RCC 7860 (cell line): Measurements from ENCODE around the gene MRPL10.

Experiments
- DNase-seq: peaks from one replicate; pipeline ENCODE4 v3.0.0-alpha.2; 2015; ENCODE audit warnings: low spot score
- FAIRE-seq: peaks from 2 replicates; lab custom pipeline; 2012; peaks lifted over from hg19 to GRCh38; lab: Jason Lieb, UNC

The MRPL10 gene

DNA sequence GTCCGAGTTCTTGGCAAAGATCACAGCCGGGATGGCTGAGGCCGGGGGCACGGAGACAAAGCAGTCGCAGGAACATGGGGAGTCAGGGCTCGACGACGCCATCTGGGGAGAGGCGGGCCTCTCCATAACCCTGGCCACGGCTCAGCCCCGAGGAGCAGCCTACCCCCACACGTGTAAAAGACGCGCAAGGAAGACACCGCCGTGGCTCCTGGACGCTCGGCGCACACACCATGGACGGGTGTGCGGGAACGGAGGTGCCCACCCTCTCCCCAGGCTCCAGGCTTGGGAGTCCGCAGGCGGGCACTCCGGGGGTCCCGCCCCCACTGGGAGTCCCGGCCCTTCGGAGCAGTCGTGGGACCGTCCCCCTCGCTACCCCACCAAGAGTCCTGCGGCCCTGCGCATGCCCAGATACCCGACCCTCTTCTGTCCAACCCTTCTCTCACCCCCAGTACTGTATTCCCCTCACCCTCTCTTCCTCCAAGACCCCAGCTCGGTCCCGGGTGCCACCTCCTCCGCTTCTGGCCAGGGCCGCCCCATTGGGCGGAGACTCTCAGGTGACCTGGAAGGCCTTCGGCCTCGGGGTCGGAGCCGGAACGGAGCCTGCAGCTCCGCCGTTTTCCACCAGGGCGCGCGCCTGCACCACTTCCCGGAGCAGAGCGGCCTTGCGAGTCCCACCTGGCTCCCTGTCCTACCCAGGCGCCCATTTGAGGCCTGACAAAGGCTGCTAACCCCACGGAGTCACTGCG lies 9.6 kb upstream of the MRPL10 start, which contains the start of gene SCRN2:
SCRN2 (minus strand) TSS at position 532 of the 746 bp plus-strand sequence; CDS start at position 102, 430 bp downstream.
- FAIRE-seq (peak; percentile 52), DNase-seq (peak; percentile 75)

DNA sequence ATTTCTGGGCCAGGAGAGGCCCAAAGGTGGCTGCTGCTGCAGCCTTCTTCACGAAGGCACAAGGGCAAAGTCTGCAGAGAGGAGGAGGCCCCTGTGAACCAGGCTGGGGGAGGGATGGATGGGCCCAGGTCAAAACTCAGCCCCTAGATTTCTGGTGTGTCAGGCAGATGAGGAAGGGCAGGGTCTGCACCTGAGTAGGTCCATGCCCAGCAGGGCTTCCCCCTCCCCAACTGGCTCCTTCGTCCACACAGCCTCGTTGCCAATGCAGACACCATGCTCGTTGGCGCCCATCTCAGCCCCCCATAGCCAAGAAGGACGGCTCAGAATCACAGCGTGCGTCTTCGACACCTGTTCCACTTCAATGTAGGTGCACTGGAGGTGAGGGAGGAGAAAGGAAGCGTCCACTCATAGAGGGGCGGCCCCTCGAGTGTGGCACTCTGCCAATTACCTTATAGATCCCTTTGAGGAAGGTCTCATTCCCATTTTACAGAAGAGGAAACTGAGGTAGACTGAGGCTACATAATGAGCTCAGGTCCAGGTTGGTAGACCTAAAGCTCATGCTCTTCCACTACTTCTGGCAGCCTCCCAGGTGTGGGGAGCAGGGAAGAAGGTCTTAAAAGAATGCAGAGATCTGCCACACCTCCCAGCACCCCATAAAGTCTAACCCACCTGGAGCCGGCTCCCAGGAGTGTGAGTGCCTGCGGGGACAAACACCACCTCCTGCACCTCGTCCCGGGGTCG lies 8.8 kb upstream of the MRPL10 start:
- FAIRE-seq, result no peak
- no peak for DNase-seq

DNA sequence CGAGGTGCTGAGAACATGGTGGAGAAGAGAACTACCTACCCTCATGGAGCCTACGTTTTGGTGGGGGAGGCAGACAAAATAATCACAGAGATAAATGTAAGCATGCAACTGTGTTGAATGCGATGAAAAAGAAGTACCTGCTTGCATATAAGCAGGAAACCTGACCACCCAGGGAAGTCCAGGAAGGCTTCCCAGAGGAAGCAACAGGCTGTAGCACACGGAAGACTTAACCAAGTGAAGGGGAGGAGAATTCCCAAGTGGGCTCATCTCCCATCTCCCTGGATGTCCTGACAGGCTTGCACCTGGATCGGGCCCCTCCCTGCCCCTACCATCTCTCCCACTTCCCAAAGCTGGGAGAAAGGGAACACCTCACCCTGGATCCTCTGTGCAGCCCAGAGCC lies 7.7 kb upstream of the MRPL10 start:
- FAIRE-seq (no peak), DNase-seq (no peak)

DNA sequence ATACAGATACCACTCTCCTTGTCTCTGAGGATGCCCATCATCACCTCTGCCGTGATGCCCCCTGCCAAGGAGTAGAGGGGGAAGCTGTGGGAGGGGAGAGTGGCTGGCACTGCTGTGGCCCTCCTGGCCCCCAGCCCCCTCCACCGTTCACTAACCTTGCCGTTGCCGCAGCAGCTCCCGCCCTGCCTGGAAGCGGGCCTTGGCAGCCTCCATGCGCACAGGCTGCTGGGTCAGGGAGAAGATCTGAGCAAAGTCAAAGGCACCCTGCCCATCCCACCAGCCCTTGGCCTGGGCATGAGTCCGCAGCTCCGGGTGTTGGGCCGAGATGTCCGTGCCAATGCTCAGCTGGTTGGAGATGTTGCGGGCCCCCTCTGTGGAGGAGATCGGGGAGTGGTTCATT lies 7.3 kb upstream of the MRPL10 start:
- DNase-seq (no peak), FAIRE-seq (no peak)

DNA sequence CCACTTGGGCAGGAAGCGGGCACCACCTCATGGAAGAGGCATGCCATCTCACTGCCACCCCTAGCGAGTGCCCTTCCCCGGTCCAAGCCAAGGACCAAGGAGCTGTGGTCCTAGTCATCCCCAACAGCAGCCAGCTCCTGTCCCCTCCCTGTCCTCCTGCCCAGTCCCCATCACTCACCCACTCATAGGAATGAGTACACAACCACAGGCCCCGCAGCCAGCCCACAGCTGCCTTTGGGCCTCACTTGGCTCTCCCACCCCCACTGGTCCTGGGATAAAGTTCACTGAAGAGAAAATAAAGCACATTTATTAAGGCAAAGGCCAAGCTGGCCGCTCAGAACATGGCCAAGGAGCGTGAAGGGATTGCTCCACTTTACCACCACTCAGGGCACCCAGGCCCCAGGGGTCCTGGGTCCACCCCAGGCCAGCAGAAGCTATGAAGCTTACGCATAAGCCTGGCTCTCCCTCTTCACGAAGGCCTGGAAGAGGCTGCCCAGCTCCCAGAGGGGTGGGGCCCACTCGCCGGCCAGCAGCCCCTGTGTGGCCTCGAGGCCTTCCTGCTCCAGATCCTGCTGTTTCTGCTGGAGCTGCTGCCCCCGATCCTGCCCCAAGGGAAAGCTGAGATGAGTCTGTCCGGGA lies 6.2 kb upstream of the MRPL10 start:
- DNase-seq, result peak; percentile 93
- peak; percentile 80 for FAIRE-seq

DNA sequence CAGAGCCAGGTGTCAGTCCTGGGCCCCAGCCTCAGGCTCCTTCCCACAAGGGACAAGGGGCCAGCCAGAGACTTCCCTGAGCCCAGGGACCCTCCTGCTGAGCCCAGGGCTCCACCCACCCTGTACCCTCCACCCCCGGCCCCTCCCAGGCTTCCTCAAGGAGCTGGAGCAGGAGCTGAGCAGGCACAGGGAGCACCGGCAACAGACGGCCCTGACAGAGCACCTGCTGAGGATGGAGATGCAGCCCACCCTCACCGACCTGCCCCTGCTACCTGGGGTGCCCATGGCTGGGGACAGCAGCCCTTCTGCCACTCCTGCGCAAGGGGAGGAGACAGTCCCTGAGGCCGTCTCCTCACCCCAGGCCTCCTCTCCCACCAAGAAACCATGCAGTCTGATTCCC lies 5.3 kb upstream of the MRPL10 start:
- FAIRE-seq, result no peak

DNA sequence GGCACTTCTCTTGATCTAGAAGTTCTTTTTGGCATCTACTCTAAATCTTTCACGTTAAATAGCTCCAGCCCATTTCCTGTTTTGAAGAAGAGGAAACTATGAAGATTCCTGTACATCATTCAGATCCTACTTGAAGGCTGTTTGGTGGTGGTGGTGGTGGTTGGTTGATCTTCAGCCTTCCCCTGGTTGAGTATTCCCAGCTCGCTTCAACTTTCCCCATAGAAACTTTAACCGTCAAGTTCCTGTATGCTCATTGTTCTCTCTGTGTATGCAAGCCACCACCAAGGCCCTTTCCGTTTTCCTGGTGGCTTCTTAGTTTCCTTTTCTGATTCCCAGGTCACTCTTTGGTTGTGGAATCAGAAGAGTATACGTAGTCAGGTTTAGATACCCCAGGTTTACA lies 3.4 kb upstream of the MRPL10 start:
- no peak for DNase-seq
- FAIRE-seq, result no peak

More for the DNA sequence above, 5.3 kb upstream of the MRPL10 start:
- DNase-seq, result no peak

DNA sequence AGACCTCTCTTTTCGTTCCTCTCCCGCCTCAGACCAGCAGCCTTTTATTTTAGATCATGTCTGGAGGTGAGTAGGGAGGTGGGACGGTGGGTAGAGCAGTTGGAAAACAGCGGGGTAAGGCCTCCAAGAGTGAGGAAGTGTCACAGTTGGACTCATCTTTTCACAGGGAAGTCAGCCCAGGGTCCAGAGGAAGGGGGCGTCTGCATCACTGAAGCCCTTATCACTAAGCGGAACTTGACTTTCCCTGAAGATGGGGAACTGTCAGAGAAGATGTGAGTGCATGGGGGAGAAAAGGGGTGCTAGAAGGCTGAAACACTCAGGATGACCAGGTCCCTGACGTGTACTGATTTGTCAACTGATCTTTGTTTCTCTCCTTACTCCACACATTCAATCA lies 590 bp upstream of the MRPL10 start:
- FAIRE-seq (no peak), DNase-seq (no peak)

DNA sequence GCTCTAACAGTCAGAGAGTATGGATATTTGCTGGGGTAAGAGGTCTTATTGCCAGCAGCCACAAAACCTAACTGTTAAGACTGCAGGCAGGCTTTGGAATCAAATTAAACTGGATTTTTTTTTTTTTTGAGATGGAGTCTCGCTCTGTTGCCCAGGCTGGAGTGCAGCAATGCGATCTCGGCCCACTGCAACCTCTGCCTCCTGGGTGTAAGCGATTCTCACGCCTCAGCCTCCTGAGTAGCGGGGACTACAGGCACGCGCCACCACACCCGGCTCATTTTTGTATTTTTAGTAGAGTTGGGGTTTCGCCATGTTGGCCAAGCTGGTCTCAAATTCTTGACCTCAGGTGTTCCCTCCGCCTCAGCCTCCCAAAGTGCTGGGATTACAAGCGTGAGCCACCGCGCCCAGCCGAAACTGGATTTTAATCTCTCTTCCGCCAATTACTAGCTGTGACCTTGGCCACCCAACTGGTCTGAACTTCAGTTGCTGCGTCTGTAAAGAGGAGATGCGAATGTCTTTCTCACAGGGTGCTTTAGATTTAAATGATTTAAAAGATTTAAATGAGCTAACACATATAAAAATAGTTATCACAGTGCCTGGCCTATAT lies 842 bp downstream of the MRPL10 start:
- DNase-seq (no peak), FAIRE-seq (no peak)

DNA sequence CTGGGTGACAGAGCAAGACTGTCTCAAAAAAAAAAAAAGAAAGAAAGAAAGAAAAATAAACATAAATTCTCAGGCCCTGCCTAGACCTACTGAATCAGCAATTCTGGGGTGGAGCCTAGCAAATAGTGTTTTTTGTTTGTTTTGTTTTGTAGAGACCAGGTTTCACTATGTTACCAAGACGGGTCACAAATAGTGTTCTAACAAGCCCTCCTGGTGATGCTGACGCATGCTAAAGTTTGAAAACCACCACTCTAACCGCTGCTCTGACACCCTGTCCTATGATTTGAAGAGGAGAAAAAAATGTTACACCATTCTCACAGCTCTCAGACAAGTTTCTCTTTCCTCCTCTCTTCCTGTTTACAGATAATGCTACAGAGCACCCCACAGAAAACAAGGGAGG lies 1.5 kb downstream of the MRPL10 start:
- DNase-seq (no peak), FAIRE-seq (no peak)

DNA sequence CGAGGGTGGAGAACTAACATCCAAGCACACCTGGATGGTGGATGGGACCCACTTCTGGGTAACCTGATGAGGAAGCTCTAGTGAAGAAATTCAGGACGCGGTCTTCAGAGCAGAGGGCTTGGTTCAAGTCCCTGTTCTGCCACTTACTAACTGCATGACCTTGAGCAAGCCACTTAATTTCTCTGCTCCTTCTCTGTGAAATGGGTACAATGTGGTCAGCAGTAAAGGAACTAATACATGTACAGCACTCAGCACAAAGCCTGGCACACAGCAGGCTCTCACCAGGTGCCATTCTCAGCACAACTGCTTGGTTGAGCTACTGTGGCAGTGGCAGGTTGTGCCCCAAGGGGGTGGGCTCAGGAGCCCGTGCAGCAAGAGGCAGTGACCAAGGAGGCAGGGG lies 7.8 kb downstream of the MRPL10 start:
- FAIRE-seq, result no peak
- DNase-seq, result no peak

DNA sequence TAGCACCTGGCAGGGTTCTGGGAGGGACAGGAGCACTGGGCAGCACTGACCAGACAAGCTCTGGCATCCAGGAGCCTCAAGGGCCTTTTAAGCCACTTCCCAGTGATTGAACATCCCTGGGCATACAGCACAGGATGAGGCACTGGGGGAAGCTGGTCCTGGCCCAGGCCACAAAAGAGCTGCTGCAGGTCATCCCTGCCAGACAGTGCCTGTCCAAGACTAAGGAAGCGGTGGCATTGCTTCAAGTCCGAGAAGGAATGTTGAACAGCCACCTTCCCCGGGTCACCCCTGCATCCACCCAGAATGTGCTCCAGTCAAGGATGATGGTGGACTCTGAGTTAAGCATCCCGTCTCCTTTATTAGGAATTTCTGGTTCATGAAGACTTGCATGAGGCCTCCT lies 8.6 kb downstream of the MRPL10 start:
- FAIRE-seq (no peak), DNase-seq (no peak)

DNA sequence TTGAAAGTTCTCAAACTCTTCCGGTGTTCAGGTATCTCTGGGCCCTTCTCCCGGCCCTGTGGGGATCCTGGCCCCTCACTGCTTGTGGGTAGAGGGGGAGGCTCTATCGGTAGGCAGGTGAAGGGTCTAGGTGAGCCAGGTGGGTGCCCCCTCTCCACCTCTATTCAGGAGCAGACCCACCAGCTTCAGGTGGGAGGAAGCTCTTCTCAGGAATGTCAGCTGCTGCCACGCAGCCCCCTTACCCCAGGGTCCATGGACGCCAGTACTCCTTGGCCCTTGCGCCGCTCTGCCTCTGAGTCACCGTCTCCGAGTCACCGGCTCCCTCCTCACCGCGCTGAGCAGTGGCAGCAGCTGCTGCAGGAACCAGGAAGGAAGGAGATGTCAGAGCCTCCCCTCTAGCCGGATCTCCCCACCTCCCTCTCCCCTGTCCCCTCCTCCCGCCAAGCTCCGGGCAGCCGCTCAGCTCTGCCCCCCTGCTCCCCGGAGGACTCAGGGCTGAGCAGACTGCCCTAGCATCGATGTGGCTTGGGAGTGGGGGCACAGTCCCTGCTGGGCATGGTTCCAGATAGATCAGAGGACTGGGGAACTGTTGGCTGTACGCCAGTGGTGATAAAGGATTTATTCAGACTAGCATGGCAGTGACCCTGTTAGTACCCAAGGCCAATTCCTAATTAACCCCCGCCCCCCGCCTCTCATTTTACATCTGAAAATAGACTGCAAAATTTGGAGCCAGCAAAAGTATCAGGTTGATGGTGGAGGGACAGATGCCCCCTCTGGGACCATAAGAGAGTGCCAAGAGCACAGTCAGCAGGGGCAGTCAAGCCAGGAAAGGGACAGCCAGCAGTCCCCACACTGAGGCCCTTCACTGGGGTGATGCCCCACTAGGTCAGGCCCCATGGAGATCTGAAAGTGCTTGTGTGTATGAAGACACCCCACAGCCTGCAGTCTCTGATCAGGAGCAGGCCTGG lies 9.6 kb downstream of the MRPL10 start, which contains the start of gene OSBPL7:
OSBPL7 (minus strand) TSS at position 371 of the 968 bp plus-strand sequence. CDS start 1,516 bp downstream, outside the sequence.
- DNase-seq (peak; percentile 89), FAIRE-seq (peak; percentile 71)

DNA sequence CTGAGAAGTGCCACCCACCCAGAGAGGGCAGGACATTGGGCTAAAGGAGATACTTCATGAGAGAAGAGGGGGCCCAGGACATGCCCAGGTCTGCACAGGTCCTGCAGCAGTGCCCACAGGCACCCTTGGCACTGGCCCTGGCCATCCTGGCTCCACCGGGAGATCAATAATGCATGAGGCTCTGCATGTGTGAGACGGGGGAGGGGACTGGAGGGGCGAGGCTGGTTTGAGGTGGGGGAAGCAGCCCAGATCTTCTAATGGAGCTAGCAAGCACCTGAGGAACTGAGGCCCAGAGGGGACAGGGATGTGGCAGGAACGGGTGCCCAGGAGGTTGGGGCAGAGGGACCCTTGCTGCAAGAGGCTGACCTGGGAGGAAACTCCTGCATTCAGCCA lies 10.3 kb downstream of the MRPL10 start:
- DNase-seq (no peak), FAIRE-seq (no peak)

DNA sequence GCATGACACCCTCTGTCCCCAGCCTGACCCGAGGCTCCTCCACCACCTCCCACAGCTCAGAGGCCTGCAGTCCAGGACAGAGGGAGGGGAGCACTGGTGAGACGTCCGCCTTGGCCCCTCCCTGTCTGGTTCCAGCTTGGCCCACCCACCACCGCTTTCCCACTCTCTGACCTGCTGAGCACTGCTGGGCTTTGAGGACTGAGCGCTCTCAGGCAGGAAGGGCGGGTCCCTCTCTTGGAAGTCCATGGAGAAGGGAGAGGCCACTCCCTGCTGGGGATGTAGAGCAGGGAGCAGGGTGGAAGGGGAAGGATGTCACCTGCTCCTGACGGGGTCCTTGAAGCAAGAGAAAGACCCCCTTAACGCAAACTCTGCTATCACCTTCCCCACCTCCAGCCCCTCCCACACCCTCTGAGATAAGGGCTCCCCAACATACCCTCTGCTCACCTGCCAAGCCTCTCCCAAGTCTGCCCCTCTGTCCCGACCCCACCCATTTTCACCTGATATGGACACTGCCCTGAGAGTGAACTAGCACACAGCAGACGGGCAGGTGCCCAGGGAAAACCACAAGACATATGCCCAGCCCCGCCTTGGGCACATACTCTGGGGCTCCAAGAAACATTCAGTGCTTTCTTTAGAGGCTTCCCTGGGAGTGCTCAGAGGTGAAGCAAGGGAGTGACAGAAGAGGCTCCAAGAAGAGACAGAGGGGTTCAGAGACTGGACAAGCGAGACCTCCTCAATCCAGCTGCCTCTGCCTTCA lies 11.1 kb downstream of the MRPL10 start:
- FAIRE-seq (no peak), DNase-seq (no peak)

DNA sequence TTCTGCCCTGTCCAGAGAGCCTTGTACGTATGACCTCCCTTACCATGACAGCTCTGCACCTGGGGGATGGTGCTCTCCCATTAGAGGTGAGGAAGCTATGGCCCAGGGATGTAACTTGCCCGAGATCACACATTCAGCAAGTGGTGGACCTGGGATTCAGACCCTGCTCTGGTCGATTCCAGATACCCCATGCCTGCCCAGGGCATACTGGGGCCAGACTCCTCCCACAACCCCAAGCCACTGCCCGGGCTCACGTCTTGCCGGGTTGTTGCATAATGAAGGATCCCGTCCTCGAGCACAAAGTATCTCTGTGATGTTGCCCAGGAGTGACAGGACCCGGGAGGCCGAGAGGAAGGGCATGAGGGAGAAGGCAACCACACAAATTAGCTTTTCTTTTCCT lies 11.9 kb downstream of the MRPL10 start:
- FAIRE-seq, result no peak
- no peak for DNase-seq

DNA sequence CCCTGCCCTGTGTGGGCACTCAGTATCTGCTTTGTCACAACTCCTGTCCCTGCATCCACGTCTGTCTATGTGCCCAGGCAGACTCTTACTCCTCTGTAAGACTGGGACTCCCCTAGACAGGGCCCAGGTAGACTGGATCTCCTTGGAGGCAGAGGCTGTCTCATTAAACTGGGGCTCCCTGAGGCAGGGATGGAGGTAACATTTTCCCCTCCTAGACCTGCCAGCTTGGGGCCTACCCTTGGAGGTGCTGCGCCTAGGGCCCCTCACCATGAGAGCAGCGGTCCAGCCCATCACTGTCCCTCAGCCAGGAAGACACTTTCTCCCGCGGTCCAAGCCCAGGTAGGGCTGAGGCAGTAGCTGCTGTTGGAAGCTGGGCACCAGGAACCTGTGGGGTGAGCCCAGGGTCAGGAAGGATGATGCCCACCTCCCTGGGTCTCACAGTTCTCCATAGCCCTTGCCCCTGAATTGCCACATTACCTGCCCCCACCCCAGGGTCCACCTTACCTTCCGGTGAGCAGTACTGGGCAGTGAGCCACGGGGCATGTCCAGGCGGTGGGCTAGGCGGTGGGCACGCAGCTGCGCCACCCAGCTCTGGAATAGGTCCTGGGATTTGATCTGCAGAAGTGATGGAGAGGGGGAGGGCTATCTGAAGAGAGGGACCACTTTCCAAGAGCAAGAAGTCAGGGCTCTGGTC lies 13.2 kb downstream of the MRPL10 start:
- DNase-seq (no peak), FAIRE-seq (no peak)

DNA sequence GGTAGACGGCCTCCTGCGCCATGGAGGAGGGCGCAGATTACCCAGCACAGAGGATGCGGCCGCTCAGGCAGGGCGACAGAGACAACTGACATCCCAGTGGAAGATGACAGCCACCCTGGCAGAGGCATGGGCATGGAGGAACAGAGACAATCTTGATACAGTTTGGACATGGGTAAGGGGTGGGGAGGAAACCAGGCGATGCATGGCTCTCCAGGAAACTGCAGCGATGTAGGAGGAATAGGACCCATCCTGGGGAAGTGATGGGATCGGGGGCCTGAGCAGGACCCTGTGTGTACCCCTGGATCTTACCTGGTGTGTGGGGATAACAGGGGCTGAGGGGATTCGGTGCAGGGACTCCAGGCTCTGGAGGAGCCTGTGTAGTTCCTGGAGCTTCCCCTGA lies 14.4 kb downstream of the MRPL10 start:
- DNase-seq (no peak), FAIRE-seq (no peak)
